IMR-90 (cell line): ENCODE results near the gene STX16. TPM values are rescaled to one million over a fixed set of nuclear protein-coding genes. Genes with fewer than 3 reads are reported as not detected.

Experiments used
- ATAC-seq: fragments of 200-7000 bp; cut with Tn5 transposase; 2 replicates; pipeline ENCODE4 v1.9.1; 2020; ENCODE audit warnings: low read depth, mild to moderate bottlenecking, moderate library complexity
- BruUV-seq: library from RNA; stranded (reverse); fragments of 400-500 nt; replicated peaks from 2 replicates; lab custom pipeline; 2021; lab: Mats Ljungman, UMichigan
- CTCF ChIA-PET: fragments of 300-600 bp; formaldehyde crosslinking; extraction: SDS; loops from one replicate; lab custom pipeline; 2021; ENCODE audit warnings: antibody characterized with exemption; lab: Yijun Ruan, JAX
- POLR2A ChIA-PET: fragments of 300-600 bp; sonication (Branson Sonifier 250); formaldehyde crosslinking; loops from one replicate; lab custom pipeline; 2022; ENCODE audit warnings: antibody characterized with exemption; ENCODE audit not compliant: unreplicated experiment; lab: Charles Lee
- DNase-seq: peaks from one replicate; pipeline ENCODE4 v3.0.0; 2013
- H2AFZ ChIP-seq: replicated peaks from 2 replicates; pipeline ENCODE3; 2013; ENCODE audit warnings: low read length, mild to moderate bottlenecking; ENCODE audit not compliant: poor library complexity
- H2AK5ac ChIP-seq: 2 replicates; pipeline ENCODE4 v1.6.1; 2013; ENCODE audit warnings: low read depth, low read length, inconsistent platforms
- H2AK9ac ChIP-seq: replicated peaks from 2 replicates; pipeline ENCODE3; 2013; ENCODE audit warnings: mild to moderate bottlenecking, low read depth, low read length, moderate library complexity; ENCODE audit not compliant: poor library complexity
- H2BK120ac ChIP-seq: 2 replicates; pipeline ENCODE4 v1.6.1; 2013; ENCODE audit warnings: low read depth, low read length, inconsistent platforms
- H2BK15ac ChIP-seq: 3 replicates; pipeline ENCODE4 v1.6.1; 2013; ENCODE audit warnings: low read depth, low read length, inconsistent platforms
- H2BK20ac ChIP-seq: 2 replicates; pipeline ENCODE4 v1.6.1; 2013; ENCODE audit warnings: low read depth, mild to moderate bottlenecking, inconsistent platforms, low read length, moderate library complexity
- H2BK5ac ChIP-seq: 2 replicates; pipeline ENCODE4 v1.6.1; 2013; ENCODE audit warnings: mild to moderate bottlenecking, low read depth, low read length, inconsistent platforms; ENCODE audit not compliant: poor library complexity, severe bottlenecking
- H3K14ac ChIP-seq: replicated peaks from 2 replicates; pipeline ENCODE4 v1.6.1; 2013; ENCODE audit warnings: low read depth, low read length, inconsistent platforms
- H3K18ac ChIP-seq: 2 replicates; pipeline ENCODE4 v1.6.1; 2013; ENCODE audit warnings: low read depth, low read length, control low read depth
- H3K23ac ChIP-seq: 2 replicates; pipeline ENCODE4 v1.6.1; 2013; ENCODE audit warnings: low read depth, low read length, inconsistent platforms
- H3K27ac ChIP-seq: 2 replicates; pipeline ENCODE4 v1.5.1; 2013; ENCODE audit warnings: mild to moderate bottlenecking, control low read depth, low read length; ENCODE audit not compliant: insufficient read depth
- H3K27me3 ChIP-seq: 2 replicates; pipeline ENCODE4 v1.6.1; 2013; ENCODE audit warnings: low read length; ENCODE audit not compliant: control insufficient read depth, insufficient read depth
- H3K36me3 ChIP-seq: 2 replicates; pipeline ENCODE4 v1.6.1; 2013; ENCODE audit warnings: low read length, mixed read lengths; ENCODE audit not compliant: control insufficient read depth, insufficient read depth
- H3K4ac ChIP-seq: 2 replicates; pipeline ENCODE4 v1.6.1; 2013; ENCODE audit warnings: low read depth, low read length, inconsistent platforms
- H3K4me1 ChIP-seq: 2 replicates; pipeline ENCODE4 v1.6.1; 2013; ENCODE audit warnings: low read length, mixed read lengths; ENCODE audit not compliant: control insufficient read depth, insufficient read depth
- H3K4me2 ChIP-seq: 2 replicates; pipeline ENCODE4 v1.6.1; 2013; ENCODE audit warnings: low read depth, mild to moderate bottlenecking, control low read depth, low read length, moderate library complexity
- H3K4me3 ChIP-seq: 2 replicates; pipeline ENCODE4 v1.5.1; 2013; ENCODE audit warnings: low read depth, mild to moderate bottlenecking, control low read depth, low read length, moderate library complexity; ENCODE audit not compliant: insufficient read depth
- H3K56ac ChIP-seq: 2 replicates; pipeline ENCODE4 v1.6.1; 2013; ENCODE audit warnings: low read length, inconsistent platforms; ENCODE audit not compliant: insufficient read depth; ENCODE audit errors: extremely low read depth
- H3K79me1 ChIP-seq, 2 experiments: 2 replicates each; pipeline ENCODE4 v1.6.1; 2013; ENCODE audit warnings: low read length in 2 of 2, inconsistent platforms in 1 of 2, low read depth in 1 of 2
- H3K9ac ChIP-seq: 2 replicates; pipeline ENCODE4 v1.6.1; 2013; ENCODE audit warnings: low read depth, low read length, control low read depth
- H3K9me1 ChIP-seq: 2 replicates; pipeline ENCODE4 v1.6.1; 2013; ENCODE audit warnings: low read length, inconsistent platforms; ENCODE audit not compliant: insufficient read depth
- H3K9me3 ChIP-seq: 2 replicates; pipeline ENCODE4 v1.6.1; 2013; ENCODE audit warnings: low read length; ENCODE audit not compliant: control insufficient read depth, insufficient read depth
- H4K20me1 ChIP-seq: 2 replicates; pipeline ENCODE4 v1.6.1; 2013; ENCODE audit warnings: low read length, inconsistent platforms; ENCODE audit not compliant: insufficient read depth
- H4K5ac ChIP-seq: 2 replicates; pipeline ENCODE4 v1.6.1; 2013; ENCODE audit warnings: mild to moderate bottlenecking, low read depth, low read length, control low read depth
- H4K8ac ChIP-seq, 2 experiments: 2 replicates each; pipeline ENCODE4 v1.6.1; 2013; ENCODE audit warnings: low read depth in 2 of 2, low read length in 2 of 2, control low read depth in 1 of 2, inconsistent platforms in 1 of 2
- H4K91ac ChIP-seq: 2 replicates; pipeline ENCODE4 v1.6.1; 2013; ENCODE audit warnings: low read depth, low read length, inconsistent platforms; ENCODE audit not compliant: insufficient read depth
- CTCF ChIP-seq: conservative IDR thresholded peaks from 2 replicates; pipeline ENCODE4 v1.5.1; 2012; ENCODE audit warnings: mild to moderate bottlenecking, low read depth, low read length, improper control_type of control experiment
- NFE2L2 ChIP-seq: fragments of 150-350 bp; IDR thresholded peaks from 2 replicates; pipeline ENCODE4 v1.6.1; 2016; ENCODE audit warnings: low read depth, mild to moderate bottlenecking, low read length
- SMC3 ChIP-seq: fragments of 150-350 bp; IDR thresholded peaks from 2 replicates; pipeline ENCODE4 v1.6.1; 2016; ENCODE audit warnings: low read depth, mild to moderate bottlenecking, antibody characterized with exemption, low read length, moderate library complexity
- USF2 ChIP-seq: fragments of 150-350 bp; IDR thresholded peaks from 2 replicates; pipeline ENCODE4 v1.6.1; 2017; ENCODE audit warnings: mild to moderate bottlenecking, antibody characterized with exemption, low read length, low read depth
- WGBS, 2 experiments: methylation state at CpG; one replicate each; pipeline versions ENCODE4 v1.1.5 to v1.1.7; 2013; ENCODE audit warnings: missing lambda C conversion rate in 2 of 2; ENCODE audit not compliant: insufficient read length in 1 of 2; ENCODE audit errors: extremely low coverage in 2 of 2; 5-methylcytosine and 5-hydroxymethylcytosine counted together
- dilution Hi-C: fragments of 300-500 bp; cut with HindIII; formaldehyde crosslinking; loops from one replicate; pipeline ENCODE4 v1.14.3; 2018; ENCODE audit warnings: low sequenced_read_pairs; ENCODE audit not compliant: unreplicated experiment
- in situ Hi-C: fragments of 300-500 bp; cut with MboI; formaldehyde crosslinking; loops from 3 replicates; pipeline ENCODE4 v1.14.3; 2019; ENCODE audit warnings: low sequenced_read_pairs, inconsistent platforms, mixed read lengths
- intact Hi-C: fragments of 100-400 bp; cut with micrococcal nuclease; formaldehyde crosslinking; loops from 2 replicates; pipeline ENCODE4 v1.10.0; 2022
- polyA plus RNA-seq, 3 experiments: library from polyadenylated mRNA; depleted of rRNA; stranded (reverse); fragments of >200 nt; gene quantifications; 2 replicates each; pipeline ENCODE4 v1.2.3, GENCODE V29; 2012; ENCODE audit warnings: low replicate concordance in 1 of 3
- total RNA-seq: library from RNA; depleted of rRNA; stranded (reverse); fragments of >200 nt; gene quantifications from 2 replicates; pipeline ENCODE4 v1.2.3, GENCODE V29; 2012

The STX16 gene
- total and polyA plus RNA-seq, 2 of the 4 experiments (the other 2 are of a cell fraction): 26.9 to 58.2 TPM

- no peak for DNase-seq
- CTCF ChIA-PET: no interaction called here
- H2BK15ac ChIP-seq: no peak overlapping the region
Measured at GRCh38 chr20:58716476-58717277, 65.6 kb downstream of the STX16 start.

More at GRCh38 chr20:58716476-58717277, 65.6 kb downstream of the STX16 start:
- Histone ChIP-seq H3K4me3 (no peak overlapping the region), H3K4me1 (no peaks in the 10 kb centered on the region), H3K27me3 (peaks cover 17% of the 10 kb centered on the region), H3K9me1 (no peaks in the 10 kb centered on the region), H3K56ac (no peak overlapping the region), H3K9ac (no peak overlapping the region), H3K9me3 (no peaks in the 10 kb centered on the region), H4K91ac (no peak overlapping the region), H2AK9ac (no peak overlapping the region), H4K8ac (no peak overlapping the region), H3K14ac (no peak overlapping the region), H2BK120ac (no peak overlapping the region), H4K20me1 (no peaks in the 10 kb centered on the region), H3K4me2 (no peak overlapping the region), H3K36me3 (no peaks in the 10 kb centered on the region), H3K4ac (no peak overlapping the region), H3K27ac (no peak overlapping the region), H3K18ac (no peak overlapping the region), H3K79me1 (no peaks in the 10 kb centered on the region), H2BK20ac (no peak overlapping the region), H4K5ac (no peak overlapping the region), H2BK5ac (no peak overlapping the region), H2AFZ (no peak overlapping the region), H2AK5ac (no peak overlapping the region), H3K23ac (no peak overlapping the region)
- in situ Hi-C loops: no loop called here
- no peak for TF ChIP-seq SMC3
- TF ChIP-seq NFE2L2: no peak
- TF ChIP-seq USF2: no peak
- no peak for TF ChIP-seq CTCF
- ATAC-seq: no peak
- POLR2A ChIA-PET: no interaction called here
- dilution Hi-C loops: no loop called here
- intact Hi-C loops: no loop called here
- WGBS, 2 experiments: 68% methylated on average over 6 of the region's 23 CpGs; no CpG with 5 or more reads in 1 of the 2 experiments
- BruUV-seq: no TSS peak
